Naive thymus-derived CD4-positive, alpha-beta T cell (primary cell): Measurements from ENCODE around the gene TCF7L2. TPM values are rescaled to one million over a fixed set of nuclear protein-coding genes. Genes with fewer than 3 reads are reported as not detected.

Experiments used
- ATAC-seq: fragments of 150-1000 bp; cut with Tn5 transposase; 2 replicates; pipeline ENCODE4 v1.10.0; 2021; ENCODE audit warnings: mild to moderate bottlenecking, moderate library complexity
- CTCF ChIA-PET: fragments of 350-600 bp; sonication (Branson Sonifier 250); formaldehyde crosslinking; loops from one replicate; lab custom pipeline; 2021; ENCODE audit warnings: antibody characterized with exemption; lab: Charles Lee
- POLR2A ChIA-PET: fragments of 350-600 bp; sonication (Branson Sonifier 250); formaldehyde crosslinking; loops from one replicate; lab custom pipeline; 2021; ENCODE audit warnings: antibody characterized with exemption, inconsistent platforms; lab: Charles Lee
- DNase-seq, 9 donors: peaks; one replicate each; pipeline versions ENCODE4 v3.0.0 to v3.0.0-alpha.2; 2020 to 2022; ENCODE audit warnings: mixed read lengths in 1 of 9
- H3K27ac ChIP-seq: one replicate; pipeline ENCODE4 v1.7.0; 2013; ENCODE audit warnings: mild to moderate bottlenecking, low read depth, low read length, moderate library complexity
- H3K27me3 ChIP-seq, 2 donors: one replicate each; pipeline ENCODE4 v1.7.0; 2013; ENCODE audit warnings: low read length in 2 of 2, mild to moderate bottlenecking in 2 of 2, moderate library complexity in 2 of 2; ENCODE audit not compliant: control insufficient read depth in 2 of 2, insufficient read depth in 2 of 2
- H3K36me3 ChIP-seq, 3 experiments: 1 replicate in 2 of 3; 2 replicates in 1 of 3; pipeline ENCODE4 v1.7.0; 2013; ENCODE audit warnings: low read length in 3 of 3, mild to moderate bottlenecking in 3 of 3, moderate library complexity in 1 of 3; ENCODE audit not compliant: insufficient read depth in 3 of 3, control insufficient read depth in 2 of 3
- H3K4me1 ChIP-seq, 2 donors: one replicate each; pipeline ENCODE4 v1.7.0; 2013; ENCODE audit warnings: low read length in 2 of 2, mild to moderate bottlenecking in 2 of 2, moderate library complexity in 1 of 2; ENCODE audit not compliant: control insufficient read depth in 2 of 2, insufficient read depth in 2 of 2
- H3K4me3 ChIP-seq: 2 replicates; pipeline ENCODE4 v1.7.0; 2013; ENCODE audit warnings: mild to moderate bottlenecking, low read length
- H3K9me3 ChIP-seq, 3 experiments: 1 replicate in 2 of 3; 2 replicates in 1 of 3; pipeline ENCODE4 v1.7.0; 2013; ENCODE audit warnings: low read length in 3 of 3; ENCODE audit not compliant: control insufficient read depth in 2 of 3
- H3K27ac Mint-ChIP-seq, 9 donors: one replicate each; pipeline ENCODE4 v1.8.0; 2020 to 2022; ENCODE audit warnings: mixed read lengths in 9 of 9, mild to moderate bottlenecking in 8 of 9, moderate library complexity in 5 of 9, inconsistent platforms in 2 of 9
- H3K27me3 Mint-ChIP-seq, 5 donors: one replicate each; pipeline ENCODE4 v1.8.0; 2021 to 2022; ENCODE audit warnings: mixed read lengths in 5 of 5, mild to moderate bottlenecking in 1 of 5
- H3K36me3 Mint-ChIP-seq, 5 donors: one replicate each; pipeline ENCODE4 v1.8.0; 2020 to 2022; ENCODE audit warnings: mixed read lengths in 5 of 5, mild to moderate bottlenecking in 3 of 5, inconsistent platforms in 1 of 5
- H3K4me1 Mint-ChIP-seq, 7 donors: one replicate each; pipeline ENCODE4 v1.8.0; 2020 to 2022; ENCODE audit warnings: mixed read lengths in 7 of 7, mild to moderate bottlenecking in 3 of 7, inconsistent platforms in 1 of 7
- H3K4me3 Mint-ChIP-seq, 10 donors: one replicate each; pipeline ENCODE4 v1.8.0; 2020 to 2022; ENCODE audit warnings: mild to moderate bottlenecking in 10 of 10, mixed read lengths in 10 of 10, moderate library complexity in 6 of 10, inconsistent platforms in 2 of 10
- H3K9me3 Mint-ChIP-seq, 11 donors: one replicate each; pipeline ENCODE4 v1.8.0; 2020 to 2022; ENCODE audit warnings: mixed read lengths in 11 of 11, mild to moderate bottlenecking in 4 of 11, inconsistent platforms in 1 of 11, moderate library complexity in 1 of 11
- intact Hi-C, 2 donors: fragments of 100-400 bp; cut with micrococcal nuclease; formaldehyde crosslinking; loops; one replicate each; pipeline ENCODE4 v1.15.1; 2023
- polyA plus RNA-seq, 2 donors: library from polyadenylated mRNA; unstranded; fragments of 300-500 nt; fragmentation: Illumina TruSeq; gene quantifications; one replicate each; pipeline ENCODE4 v1.2.3, GENCODE V29; 2021
- total RNA-seq, 6 experiments: library from RNA in 5 of 6; stranded (reverse) in 5 of 6; gene quantifications; 1 replicate in 5 of 6; 2 replicates in 1 of 6; pipeline ENCODE4 v1.2.3 and lab custom pipeline; 2021 to 2026

The TCF7L2 gene
- total and polyA plus RNA-seq, 7 experiments from 2014 or later = 0.39 to 31.4 (median 3.1) TPM

DNA sequence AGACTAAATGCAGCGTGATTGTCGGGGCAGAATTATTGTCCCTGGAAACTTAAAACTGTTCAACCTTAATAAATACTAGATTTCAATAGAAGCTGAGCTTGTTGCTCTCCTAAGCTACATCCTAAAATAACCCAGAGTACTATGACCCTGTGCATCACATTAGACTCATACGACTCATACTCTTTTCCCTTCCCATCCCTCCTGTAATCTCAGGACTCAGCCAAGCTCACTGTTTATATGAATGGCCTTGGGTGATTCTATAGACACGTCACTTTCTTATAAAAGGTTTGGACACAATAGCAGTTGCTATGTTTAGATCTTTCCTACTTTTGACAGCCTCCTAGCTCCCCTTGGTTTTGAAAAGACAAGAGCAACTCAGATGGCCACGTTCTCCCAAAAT, 17.2 kb downstream of the TCF7L2 start:
- Histone ChIP-seq H3K4me3 (no peak overlapping the region), H3K4me1 (no peaks in the 10 kb centered on the region), H3K27me3 (no peaks in the 10 kb centered on the region), H3K27ac (no peak overlapping the region), H3K36me3 (no peaks in the 10 kb centered on the region), H3K9me3 (no peaks in the 10 kb centered on the region)
- intact Hi-C loops = no loop called here
- Mint-ChIP-seq H3K27me3 (peaks cover 0 to 46% (median 14%) of the 10 kb centered on the region in 5 donors), H3K36me3 (peaks cover 0 to 7% (median 0%) of the 10 kb centered on the region in 5 donors), H3K4me1 (no peaks in the 10 kb centered on the region), H3K27ac (no peak overlapping the region), H3K4me3 (no peak overlapping the region), H3K9me3 (peaks cover 0 to 4% (median 0%) of the 10 kb centered on the region in 11 donors)
- CTCF ChIA-PET = no interaction called here
- POLR2A ChIA-PET = no interaction called here
- no peak for DNase-seq
- no peak for ATAC-seq

DNA sequence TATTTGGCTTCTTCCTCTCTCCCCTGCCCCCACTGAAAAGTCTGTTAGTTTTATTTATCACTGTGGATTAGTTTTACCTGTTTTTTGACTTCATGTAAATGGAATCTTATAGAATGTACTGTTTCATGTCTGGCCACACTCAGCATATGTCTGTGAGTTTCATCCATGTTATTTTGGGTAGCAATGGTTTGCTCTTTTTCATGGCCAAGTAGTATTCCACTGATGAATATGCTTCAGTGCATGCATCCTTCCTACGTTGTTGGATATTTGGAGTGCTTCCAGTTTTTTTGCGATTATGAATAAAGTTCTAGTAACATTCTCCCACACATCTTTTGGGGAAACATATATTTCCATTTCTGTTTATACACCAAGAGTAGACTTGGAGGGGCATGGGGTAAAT, 19.1 kb downstream of the TCF7L2 start:
- H3K9me3 Mint-ChIP-seq = peaks cover 0 to 2% (median 0%) of the 10 kb centered on the region in 11 donors
- intact Hi-C loops = no loop called here
- POLR2A ChIA-PET = no interaction called here

DNA sequence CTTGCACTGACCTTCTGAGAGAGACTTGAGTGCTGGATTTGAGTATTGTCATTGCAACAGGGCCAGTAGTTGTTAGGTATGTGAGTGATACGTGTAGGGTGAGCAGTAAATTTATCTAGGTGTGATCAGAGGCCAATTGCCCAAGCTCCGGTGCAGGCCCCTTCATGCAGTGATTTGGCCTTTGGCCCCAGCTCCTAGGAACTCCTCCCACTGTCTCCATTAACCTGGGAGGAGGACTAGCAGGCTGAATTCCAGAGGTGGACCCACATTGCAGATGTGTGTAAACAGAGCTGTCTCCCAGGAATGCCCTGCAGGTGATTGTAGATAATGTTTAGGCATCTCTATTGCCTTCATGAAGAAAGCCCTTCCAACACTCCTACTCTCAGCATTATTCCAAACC, 19.5 kb downstream of the TCF7L2 start:
- ATAC-seq = no peak
- H3K27me3 Mint-ChIP-seq = peaks cover 0 to 33% (median 14%) of the 10 kb centered on the region in 5 donors
- no peaks in the 10 kb centered on the region for H3K4me1 Mint-ChIP-seq

More for the DNA sequence above, 19.1 kb downstream of the TCF7L2 start:
- no peak overlapping the region for H3K27ac Mint-ChIP-seq
- Histone ChIP-seq H3K4me1 (no peaks in the 10 kb centered on the region), H3K27me3 (no peaks in the 10 kb centered on the region), H3K4me3 (no peak overlapping the region), H3K27ac (no peak overlapping the region), H3K36me3 (no peaks in the 10 kb centered on the region), H3K9me3 (no peaks in the 10 kb centered on the region)
- H3K4me1 Mint-ChIP-seq = no peaks in the 10 kb centered on the region
- ATAC-seq (no peak), DNase-seq (no peak)
- H3K4me3 Mint-ChIP-seq = no peak overlapping the region
- H3K36me3 Mint-ChIP-seq = peaks cover 0 to 8% (median 0%) of the 10 kb centered on the region in 5 donors
- H3K27me3 Mint-ChIP-seq = peaks cover 0 to 37% (median 14%) of the 10 kb centered on the region in 5 donors
- CTCF ChIA-PET = no interaction called here

DNA sequence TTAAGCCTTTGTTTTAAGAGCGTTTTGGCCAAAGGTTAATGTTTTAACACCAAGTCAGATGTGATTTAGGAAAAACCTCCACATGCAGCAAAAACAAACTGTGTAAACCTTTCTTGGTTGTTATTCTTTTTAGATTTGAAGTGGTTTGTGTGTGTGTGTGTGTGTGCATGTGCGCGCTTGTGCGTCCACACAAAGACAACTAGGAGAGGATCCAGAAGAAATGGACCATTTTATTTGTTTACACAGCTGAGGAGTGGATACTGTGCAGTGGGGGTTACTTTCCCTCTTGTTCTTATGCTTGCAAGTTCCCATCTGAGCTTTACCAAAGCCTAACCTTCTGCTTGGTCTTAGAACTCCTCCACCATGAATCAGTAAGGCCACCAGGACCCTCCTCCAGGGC, 20.0 kb downstream of the TCF7L2 start:
- intact Hi-C loops = no loop called here
- peaks cover 0 to 2% (median 0%) of the 10 kb centered on the region in 11 donors for H3K9me3 Mint-ChIP-seq
- H3K4me1 Mint-ChIP-seq = no peaks in the 10 kb centered on the region
- POLR2A ChIA-PET = no interaction called here
- H3K27me3 Mint-ChIP-seq = peaks cover 2 to 32% (median 12%) of the 10 kb centered on the region in 5 donors
- no peaks in the 10 kb centered on the region for H3K9me3 ChIP-seq
- no peak overlapping the region for H3K4me3 Mint-ChIP-seq
- no peak overlapping the region for H3K27ac Mint-ChIP-seq
- H3K4me1 ChIP-seq = no peaks in the 10 kb centered on the region
- no peak overlapping the region for H3K4me3 ChIP-seq
- no peaks in the 10 kb centered on the region for H3K36me3 ChIP-seq
- no peaks in the 10 kb centered on the region for H3K27me3 ChIP-seq
- CTCF ChIA-PET = no interaction called here
- ATAC-seq = no peak
- H3K27ac ChIP-seq = no peak overlapping the region
- DNase-seq = no peak
- H3K36me3 Mint-ChIP-seq = peaks cover 0 to 9% (median 0%) of the 10 kb centered on the region in 5 donors

More for the DNA sequence above, 19.5 kb downstream of the TCF7L2 start:
- Histone ChIP-seq H3K27ac (no peak overlapping the region), H3K4me3 (no peak overlapping the region), H3K27me3 (no peaks in the 10 kb centered on the region), H3K36me3 (no peaks in the 10 kb centered on the region), H3K9me3 (no peaks in the 10 kb centered on the region), H3K4me1 (no peaks in the 10 kb centered on the region)
- Mint-ChIP-seq H3K36me3 (peaks cover 0 to 8% (median 0%) of the 10 kb centered on the region in 5 donors), H3K27ac (no peak overlapping the region), H3K4me3 (no peak overlapping the region), H3K9me3 (peaks cover 0 to 1% (median 0%) of the 10 kb centered on the region in 11 donors)
- intact Hi-C loops = no loop called here
- no peak for DNase-seq
- ChIA-PET POLR2A (no interaction called here), CTCF (no interaction called here)

DNA sequence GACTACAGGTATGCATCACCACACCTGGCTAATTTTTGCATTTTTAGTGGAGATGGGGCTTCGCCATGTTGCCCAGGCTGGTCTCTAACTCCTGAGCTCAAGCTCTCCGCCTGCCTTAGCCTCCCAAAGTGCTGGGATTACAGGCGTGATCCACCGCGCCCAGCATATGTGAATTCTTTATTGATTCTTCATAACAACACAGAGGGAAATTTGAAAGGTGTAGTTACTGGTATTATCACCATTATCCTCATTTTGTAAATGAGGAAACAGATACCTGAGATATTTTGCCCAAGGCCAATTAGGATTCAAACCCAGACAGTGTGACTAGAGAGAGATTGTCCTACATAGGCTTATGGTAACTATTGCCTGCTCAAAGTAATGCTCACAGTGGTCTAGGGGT, 22.6 kb downstream of the TCF7L2 start:
- peaks cover 15 to 41% (median 22%) of the 10 kb centered on the region in 5 donors for H3K27me3 Mint-ChIP-seq
- ChIA-PET CTCF (no interaction called here), POLR2A (no interaction called here)
- H3K27ac Mint-ChIP-seq = no peak overlapping the region
- H3K36me3 Mint-ChIP-seq = peaks cover 0 to 13% (median 3%) of the 10 kb centered on the region in 5 donors
- no peaks in the 10 kb centered on the region for H3K4me1 ChIP-seq
- H3K4me3 ChIP-seq = no peak overlapping the region
- H3K9me3 Mint-ChIP-seq = peaks cover 0 to 4% (median 0%) of the 10 kb centered on the region in 11 donors
- H3K4me1 Mint-ChIP-seq = no peaks in the 10 kb centered on the region
- no peaks in the 10 kb centered on the region for H3K9me3 ChIP-seq
- H3K4me3 Mint-ChIP-seq = no peak overlapping the region
- no peaks in the 10 kb centered on the region for H3K27me3 ChIP-seq
- DNase-seq (no peak), ATAC-seq (no peak)
- no peaks in the 10 kb centered on the region for H3K36me3 ChIP-seq
- intact Hi-C loops = no loop called here
- H3K27ac ChIP-seq = no peak overlapping the region

DNA sequence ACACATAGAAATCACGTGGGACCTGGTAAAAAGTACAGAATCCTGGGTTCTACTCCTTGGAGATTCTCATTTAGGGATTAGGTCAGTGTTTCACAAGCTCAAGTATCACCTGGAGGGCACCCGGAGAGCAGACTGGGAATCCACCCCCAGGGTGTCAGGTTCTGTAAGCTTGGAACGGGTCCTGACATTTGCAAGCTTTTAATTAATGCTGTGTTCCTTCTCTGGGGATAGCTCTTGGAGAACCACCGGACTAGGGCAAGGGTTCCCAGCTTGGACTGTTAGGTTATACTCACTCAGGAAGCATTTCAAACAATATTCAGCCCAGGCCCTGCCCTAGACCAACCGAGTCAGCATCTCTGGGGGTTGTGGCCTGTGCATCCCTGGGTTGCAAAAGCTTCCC, 23.0 kb downstream of the TCF7L2 start:
- no peaks in the 10 kb centered on the region for H3K27me3 ChIP-seq
- no peaks in the 10 kb centered on the region for H3K4me1 ChIP-seq
- ATAC-seq = no peak
- no peak overlapping the region for H3K27ac ChIP-seq
- no peak for DNase-seq
- no peaks in the 10 kb centered on the region for H3K9me3 ChIP-seq
- H3K4me3 ChIP-seq = no peak overlapping the region
- ChIA-PET CTCF (no interaction called here), POLR2A (no interaction called here)
- H3K36me3 ChIP-seq = no peaks in the 10 kb centered on the region
- no peak overlapping the region for H3K27ac Mint-ChIP-seq
- no peak overlapping the region for H3K4me3 Mint-ChIP-seq
- peaks cover 18 to 45% (median 26%) of the 10 kb centered on the region in 5 donors for H3K27me3 Mint-ChIP-seq
- H3K4me1 Mint-ChIP-seq = no peaks in the 10 kb centered on the region
- H3K9me3 Mint-ChIP-seq = peaks cover 0 to 4% (median 0%) of the 10 kb centered on the region in 11 donors
- intact Hi-C loops = no loop called here
- H3K36me3 Mint-ChIP-seq = peaks cover 0 to 13% (median 3%) of the 10 kb centered on the region in 5 donors

DNA sequence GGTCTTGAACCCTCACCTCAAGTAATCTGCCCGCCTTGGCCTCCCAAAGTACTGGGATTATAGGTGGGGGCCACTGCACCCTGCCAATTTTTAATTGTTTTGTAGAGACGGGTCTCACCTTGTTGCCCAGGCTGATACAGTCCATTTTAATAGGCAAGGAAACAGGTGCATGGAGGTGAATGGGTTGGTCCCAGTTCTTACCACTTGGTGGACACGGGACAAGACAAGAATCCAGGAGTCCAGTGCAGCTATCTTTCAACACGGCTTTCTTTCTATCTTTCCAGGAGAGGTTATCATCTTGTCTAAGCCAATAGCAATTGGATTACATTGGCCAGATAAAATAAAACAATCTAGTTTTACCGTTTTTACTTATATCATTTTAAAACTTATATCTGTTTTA, 23.8 kb downstream of the TCF7L2 start:
- ATAC-seq (no peak), DNase-seq (no peak)
- Mint-ChIP-seq H3K4me3 (no peak overlapping the region), H3K27ac (no peak overlapping the region), H3K4me1 (no peaks in the 10 kb centered on the region), H3K9me3 (peaks cover 0 to 4% (median 0%) of the 10 kb centered on the region in 11 donors), H3K27me3 (peaks cover 19 to 48% (median 28%) of the 10 kb centered on the region in 5 donors), H3K36me3 (peaks cover 0 to 12% (median 3%) of the 10 kb centered on the region in 5 donors)
- Histone ChIP-seq H3K27ac (no peak overlapping the region), H3K9me3 (no peaks in the 10 kb centered on the region), H3K4me1 (no peaks in the 10 kb centered on the region), H3K27me3 (no peaks in the 10 kb centered on the region), H3K36me3 (no peaks in the 10 kb centered on the region), H3K4me3 (no peak overlapping the region)
- intact Hi-C loops = no loop called here
- ChIA-PET POLR2A (no interaction called here), CTCF (no interaction called here)
